Hepatocyte (in vitro differentiated cells): ENCODE data around the gene RPL38.

Experiments
- CTCF ChIP-seq: fragments of 200-600 bp; sonication (generic); IDR thresholded peaks from 2 replicates; pipeline ENCODE4 v1.5.1; 2016; ENCODE audit warnings: antibody characterized with exemption, mild to moderate bottlenecking; ENCODE audit not compliant: poor library complexity
- EZH2phosphoT487 ChIP-seq: fragments of 200-600 bp; sonication (generic); IDR thresholded peaks from one replicate; pipeline ENCODE4 v1.6.1; 2018; ENCODE audit warnings: antibody characterized with exemption, mild to moderate bottlenecking, low read depth, moderate library complexity; ENCODE audit not compliant: unreplicated experiment, severe bottlenecking

DNA sequence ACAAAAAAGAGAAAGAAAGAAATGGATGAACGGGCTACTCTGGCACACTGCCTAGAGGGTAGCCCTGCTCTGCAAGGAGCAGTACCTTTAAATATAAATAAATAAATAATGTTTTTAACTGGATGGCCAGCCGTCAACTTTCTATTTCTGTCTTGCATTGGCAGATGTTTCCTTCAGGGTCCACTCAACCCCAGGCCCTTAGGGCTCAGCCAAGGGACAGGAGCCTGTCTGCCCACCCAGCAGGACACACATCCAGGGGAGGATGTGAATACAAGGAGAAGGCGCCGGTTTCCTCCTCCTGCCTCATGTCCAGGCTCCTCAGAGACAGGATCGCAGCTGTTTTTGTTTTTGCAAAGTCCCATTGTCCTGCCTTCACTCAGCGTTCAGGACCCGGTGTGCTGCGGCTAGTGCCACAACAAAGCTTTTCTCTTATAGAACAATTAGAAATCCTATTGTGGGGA is 32.5 kb downstream of the RPL38 start:
- TF ChIP-seq EZH2phosphoT487 (no peak), CTCF (no peak)
